GM18519 (cell line): ENCODE results near the gene PCID2.

ENCODE experiments used
- ATAC-seq: cut with Tn5 transposase; IDR thresholded peaks from one replicate; pipeline ENCODE4 v1.9.1; 2021; ENCODE audit warnings: mild to moderate bottlenecking, moderate library complexity; ENCODE audit not compliant: unreplicated experiment, low FRiP score

PCID2 gene

DNA sequence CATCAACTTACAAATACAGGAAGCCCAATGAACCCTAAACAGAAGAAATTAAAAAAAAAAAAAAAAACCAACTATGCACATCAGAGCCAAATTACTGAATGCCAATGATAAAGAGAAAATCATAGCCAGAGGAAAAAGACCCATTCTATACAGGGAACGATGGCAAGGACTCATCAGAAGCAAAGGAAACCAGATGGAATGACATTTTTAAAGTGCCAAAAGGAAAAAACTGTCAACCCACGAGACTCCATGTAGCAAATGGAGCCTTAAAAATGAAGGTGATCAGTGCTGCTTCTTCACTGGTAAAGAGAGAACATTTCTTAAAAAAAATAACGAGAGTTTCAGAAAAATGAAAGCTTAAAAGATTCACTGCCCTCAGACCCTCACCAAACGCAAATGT is 18.3 kb downstream of the PCID2 start:
- ATAC-seq: no peak

DNA sequence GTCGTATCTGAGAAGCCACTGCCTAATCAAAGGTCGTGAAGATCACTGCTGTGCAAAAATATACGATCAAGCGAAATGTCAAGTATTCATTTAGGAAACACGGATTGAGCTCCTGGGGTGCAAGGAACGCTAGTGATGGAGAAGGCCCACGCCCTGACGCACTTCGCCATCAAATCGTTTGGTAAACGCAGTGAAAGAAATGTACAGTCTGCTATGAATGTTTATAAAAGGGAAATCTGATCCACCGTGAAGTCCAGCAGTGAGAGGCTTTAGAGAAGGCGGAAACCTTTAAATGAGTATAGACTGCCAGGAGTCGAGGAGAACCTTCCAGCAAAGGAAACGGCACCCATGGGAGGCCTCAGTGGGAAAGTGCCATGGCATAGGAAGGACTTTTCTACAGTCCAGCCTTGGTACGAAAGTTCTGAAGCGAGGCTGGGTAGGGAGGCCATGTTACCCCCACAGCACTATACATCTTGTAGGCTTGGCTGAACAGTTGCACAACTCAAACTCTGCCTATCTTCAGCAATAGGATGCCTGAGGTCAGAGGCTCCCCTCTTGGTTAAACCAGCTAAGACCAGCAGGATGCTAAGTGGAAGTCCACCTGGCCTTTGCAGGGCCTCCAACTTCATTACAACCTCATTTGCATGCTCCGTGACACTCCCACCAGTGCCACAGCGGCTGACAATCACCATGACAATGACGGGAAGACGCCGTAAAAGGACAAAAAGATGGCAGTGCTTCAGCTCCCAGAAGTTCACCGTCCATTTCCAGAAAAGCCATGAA is 20.4 kb downstream of the PCID2 start:
- no peak for ATAC-seq

DNA sequence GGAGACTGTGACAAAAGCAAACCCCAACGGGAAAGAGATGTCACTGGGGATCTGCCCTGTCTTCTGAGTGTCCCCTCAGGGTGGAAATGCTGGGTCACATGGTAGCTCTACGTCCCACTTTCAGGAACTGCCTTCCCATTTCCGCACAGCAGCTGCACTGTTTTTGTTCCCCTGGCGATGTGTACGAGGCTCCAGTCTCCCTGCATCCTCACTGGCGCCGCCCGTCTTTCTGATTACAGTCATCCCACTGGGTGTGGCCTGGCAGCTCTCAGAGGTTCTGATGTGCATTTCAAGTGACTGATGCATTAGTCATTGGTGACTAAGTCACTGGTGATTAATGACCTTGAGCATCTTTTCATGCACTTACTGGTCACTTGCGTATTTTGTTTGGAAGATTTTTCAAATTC is 21.2 kb downstream of the PCID2 start:
- ATAC-seq: no peak

DNA sequence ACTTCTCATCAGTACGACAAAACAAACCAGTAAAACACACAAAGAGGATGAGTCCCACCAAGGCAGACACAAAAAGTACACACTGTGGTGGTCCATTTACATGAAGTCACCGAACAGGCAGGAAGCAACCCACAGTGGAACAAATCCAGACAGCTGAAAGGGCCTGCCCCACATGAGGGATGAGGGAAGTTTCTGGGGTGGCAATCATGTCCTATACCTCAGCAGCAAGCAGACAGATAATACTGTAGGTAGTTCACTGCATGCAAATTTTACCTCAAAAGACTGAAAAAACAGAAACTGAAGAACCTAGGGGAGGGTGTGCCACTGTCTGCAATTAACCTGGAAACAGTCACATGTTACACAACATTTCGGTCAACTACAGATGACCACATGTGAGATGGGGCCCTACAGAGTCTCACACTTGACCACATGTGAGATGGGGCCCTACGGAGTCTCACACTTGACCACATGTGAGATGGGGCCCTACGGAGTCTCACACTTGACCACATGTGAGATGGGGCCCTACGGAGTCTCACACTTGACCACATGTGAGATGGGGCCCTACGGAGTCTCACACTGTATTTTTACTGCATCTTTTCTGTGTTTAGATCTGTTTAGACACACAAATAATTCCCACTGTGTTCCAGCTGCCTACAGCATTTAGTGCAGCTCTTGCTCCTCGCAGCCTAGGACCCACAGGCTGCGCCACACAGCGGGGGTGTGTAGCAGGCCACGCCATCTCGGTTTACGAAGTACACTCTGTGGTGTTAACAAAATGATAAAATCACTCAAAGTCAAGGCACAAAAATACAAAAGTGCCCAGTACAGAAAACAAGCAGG is 22.2 kb downstream of the PCID2 start:
- peak; percentile 62 for ATAC-seq

DNA sequence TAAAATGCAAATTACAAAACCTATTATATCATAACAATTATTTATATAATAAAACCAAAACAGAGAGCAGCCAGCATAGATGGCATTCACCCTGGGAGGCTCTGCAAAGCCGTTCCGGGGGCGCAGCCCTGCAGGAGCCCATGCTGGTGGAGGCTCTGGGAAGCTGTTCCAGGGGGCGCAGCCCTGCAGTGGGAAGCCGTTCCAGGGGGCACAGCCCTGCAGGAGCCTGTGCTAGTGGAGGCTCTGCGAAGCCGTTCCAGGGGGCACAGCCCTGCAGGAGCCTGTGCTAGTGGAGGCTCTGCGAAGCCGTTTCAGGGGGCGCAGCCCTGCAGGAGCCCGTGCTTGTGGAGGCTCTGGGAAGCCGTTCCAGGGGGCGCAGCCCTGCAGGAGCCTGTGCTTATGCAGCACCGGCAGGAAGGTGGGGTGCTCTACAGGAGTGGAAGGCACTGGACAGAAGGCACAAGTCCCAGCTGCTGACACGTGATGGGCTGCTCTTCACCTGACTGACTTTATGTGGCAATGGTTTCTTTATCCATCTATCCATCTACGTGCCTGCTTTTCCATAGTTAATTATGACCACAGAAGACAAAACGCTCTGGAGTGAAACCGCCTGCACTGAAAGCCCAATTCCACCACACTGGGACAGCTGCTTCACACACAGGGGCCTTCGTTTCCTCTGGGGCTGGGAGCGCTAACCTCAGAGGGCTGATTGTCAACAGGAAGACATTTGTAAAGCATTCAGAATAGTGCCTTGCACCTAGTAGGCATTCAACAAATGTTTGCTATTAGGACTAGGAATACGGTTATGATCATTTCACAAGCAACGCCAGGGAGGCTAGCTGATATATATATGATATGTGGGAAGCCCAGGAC is 23.7 kb downstream of the PCID2 start:
- no peak for ATAC-seq

DNA sequence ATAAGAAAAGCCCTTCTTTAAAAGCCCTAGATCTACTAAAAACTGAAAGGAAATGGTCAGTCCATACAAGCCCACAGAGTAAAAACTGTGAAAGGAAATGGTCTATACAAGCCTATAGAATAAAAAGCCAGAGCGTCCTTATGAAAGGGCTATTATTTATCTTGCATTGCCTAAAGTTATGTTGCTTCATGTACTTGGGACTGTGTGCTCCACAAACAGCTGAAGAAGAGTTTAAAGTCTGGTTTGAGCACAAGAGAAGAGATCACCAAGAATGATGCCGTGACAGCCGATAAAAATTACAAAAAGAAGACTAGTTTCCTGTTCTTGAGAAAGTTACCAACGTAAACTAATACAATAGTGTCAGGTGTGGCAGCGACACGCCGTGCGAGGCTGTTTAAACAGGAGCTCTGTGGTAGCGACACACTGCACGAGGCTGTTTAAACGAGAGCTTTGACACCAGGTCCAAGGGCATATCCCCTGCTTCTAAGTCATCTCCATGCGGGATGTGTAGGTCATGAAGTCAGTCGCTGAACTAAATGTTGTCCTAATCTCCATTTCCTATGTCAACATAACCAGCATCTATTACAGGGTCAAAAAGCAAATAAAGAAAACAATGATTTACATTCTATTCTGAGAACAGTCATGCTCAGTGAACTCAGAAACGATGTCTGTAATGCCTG is 24.9 kb downstream of the PCID2 start:
- no peak for ATAC-seq

DNA sequence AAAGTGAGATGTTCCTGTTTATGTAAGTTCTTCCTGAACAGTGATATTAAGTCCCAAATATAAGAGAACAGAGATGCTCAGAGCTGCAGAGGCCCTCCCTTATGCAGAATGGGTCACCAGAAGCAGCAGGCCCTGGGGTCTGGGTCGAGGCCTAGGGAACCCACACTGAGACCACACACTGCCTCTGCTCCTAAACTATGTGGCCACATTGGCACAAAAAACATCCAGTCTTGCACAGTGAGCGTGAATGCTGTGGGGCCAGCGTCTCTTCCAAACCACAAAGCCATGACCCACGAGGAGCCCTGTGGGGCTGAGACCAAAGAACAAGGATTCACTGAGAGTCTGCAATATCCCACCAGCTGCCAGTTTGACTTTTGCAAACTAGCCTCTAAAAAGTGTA is 26.4 kb downstream of the PCID2 start:
- no peak for ATAC-seq

DNA sequence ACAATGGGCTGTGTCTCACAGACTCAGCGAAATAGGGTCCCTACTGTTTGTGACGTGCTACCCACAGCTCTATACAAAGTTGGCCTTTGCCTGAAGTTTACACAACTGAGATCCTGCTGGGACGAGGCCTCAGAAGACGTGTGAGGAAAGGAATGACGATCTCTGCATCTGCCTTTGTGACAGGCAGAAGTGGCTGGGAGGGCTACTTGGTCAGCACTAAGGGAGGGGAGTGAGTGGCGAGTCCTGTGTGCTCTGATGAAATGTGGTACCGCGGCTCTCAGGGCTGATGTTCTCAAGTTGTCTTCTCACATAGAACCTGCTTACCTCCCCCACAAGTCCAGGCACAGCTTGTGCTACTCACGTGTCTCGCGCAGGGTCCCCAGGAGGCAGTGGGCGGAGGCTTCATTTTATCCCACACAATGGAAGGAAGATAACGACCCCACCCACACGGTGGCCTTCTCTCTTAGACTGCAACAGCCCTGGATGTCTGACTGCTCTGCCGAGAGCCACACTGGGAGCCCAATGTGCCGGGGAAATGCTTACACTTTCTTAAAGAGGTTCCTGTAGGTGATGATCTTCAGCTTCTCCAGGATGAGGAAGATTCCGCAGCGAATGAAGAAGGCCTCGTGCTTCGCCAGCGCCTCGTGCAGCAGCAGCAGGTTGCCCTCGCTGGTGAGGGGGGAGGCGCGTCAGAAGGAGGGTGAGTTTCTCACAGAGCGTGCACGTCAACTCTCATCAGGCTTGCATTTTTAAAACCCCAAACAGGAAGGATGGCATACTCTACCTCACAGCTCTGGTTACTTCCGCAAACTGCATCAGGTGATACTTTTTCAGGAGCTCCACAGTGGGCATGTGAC is 28.9 kb downstream of the PCID2 start:
- ATAC-seq: no peak

DNA sequence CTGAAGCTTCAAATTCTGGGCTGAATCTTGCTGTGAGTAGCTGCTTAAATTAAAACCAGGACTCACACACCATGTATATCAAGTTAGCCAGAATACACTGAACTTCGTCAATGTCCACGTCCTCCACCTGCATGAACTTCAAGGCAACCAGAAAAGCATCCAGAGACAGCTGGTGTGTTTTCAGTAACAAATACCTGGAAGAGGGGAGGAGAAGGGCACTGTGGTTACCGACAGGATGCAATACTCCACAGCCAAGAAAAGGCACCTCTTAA is 29.6 kb downstream of the PCID2 start:
- no peak for ATAC-seq

DNA sequence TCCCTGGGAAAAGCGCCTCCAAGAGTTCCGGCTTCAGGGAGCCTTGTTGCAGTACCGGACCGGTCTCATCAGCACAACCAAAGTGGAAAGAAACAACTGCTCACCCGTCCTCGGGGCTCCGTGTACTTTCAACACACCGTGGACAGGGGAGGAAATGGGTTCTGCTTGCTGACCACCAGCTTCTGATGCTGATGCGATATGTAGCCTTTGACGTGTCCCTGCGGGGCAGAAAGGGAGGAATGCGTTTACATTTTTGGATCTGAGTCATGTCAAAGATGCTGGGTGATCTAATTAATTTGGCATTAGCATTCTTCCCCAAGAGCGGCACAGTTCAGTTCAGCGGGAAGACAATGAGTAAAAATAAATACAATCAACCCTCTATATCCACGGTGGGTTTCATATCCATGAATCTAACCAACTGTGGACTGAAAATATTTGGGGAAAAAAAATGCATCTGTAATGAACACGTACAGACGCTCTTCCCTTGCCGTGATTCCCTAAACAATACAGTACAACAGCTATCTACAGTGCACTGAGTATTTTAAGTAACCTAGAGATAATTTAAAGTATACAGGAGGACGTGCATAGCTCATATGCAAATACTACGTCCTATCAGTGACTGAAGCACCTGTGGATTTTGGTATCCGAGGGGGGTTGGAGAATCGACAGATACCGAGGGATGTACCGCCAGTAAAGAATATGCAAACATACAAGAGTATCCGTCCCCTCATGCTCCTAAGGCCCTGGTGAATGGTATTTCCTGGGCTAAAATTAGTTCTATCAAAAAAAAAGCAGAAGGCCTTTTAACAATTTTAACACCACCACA is 30.2 kb downstream of the PCID2 start:
- no peak for ATAC-seq

DNA sequence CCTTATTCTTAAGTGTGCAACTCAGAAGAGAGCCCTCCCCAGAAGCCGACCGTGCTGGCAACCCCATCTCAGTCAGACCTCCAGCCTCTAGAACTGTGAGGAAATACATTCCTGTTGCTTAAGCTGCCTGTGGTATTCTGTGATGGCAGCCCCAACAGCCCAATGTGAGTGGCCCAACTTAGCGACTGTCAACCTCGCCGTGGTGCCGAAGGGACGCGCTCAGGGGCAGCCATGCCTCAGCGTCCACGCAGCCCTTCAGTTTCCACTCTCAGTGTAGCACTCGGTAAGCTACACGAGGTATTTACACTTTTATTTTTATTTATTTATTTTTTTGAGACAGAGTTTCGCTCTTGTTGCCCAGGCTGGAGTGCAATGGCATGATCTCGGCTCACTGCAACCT is 31.6 kb downstream of the PCID2 start:
- ATAC-seq: no peak

DNA sequence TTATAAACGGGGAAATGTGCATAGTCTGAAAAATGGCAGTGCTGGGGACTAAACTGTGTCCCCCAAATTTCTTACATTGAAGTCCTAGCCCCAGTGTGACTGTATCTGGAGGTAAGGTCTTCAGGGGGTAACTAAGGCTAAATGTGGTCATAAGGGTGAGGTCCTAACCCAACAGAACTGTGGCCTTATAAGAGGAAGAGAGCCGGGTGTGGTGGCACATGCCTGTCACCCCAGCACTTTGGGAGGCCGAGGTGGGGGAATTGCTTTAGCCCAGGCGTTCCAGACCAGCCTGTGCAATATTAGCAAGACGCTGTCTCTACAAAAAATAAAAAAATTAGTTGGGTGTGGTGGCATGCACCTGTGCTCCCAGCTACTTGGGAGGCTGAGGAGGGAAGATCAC is 32.2 kb downstream of the PCID2 start:
- no peak for ATAC-seq

DNA sequence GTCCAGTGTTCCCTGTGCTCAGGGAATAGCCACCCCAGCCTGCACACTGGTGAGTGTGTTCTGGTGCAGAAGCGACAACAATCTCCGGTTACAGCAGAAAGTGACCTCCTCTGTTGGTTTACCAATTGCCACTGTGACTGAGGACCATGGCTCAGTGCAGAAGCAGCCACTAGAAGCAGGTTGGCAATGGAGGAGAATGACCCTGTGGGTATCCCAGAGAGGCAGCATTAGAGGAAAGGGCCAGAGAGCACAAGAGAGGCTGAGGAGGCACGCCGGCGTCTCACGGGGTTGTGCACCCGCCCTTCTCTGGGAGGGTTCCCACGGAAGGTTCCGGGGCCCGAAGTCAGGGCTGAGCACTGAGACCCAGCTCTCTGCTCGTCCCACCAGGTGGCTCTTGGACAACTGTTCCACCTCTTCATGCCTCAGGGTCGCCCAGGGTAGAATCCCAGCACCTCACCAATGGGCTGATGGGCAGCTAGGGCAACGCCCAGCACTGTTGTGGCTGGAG is 36.0 kb downstream of the PCID2 start:
- no peak for ATAC-seq

DNA sequence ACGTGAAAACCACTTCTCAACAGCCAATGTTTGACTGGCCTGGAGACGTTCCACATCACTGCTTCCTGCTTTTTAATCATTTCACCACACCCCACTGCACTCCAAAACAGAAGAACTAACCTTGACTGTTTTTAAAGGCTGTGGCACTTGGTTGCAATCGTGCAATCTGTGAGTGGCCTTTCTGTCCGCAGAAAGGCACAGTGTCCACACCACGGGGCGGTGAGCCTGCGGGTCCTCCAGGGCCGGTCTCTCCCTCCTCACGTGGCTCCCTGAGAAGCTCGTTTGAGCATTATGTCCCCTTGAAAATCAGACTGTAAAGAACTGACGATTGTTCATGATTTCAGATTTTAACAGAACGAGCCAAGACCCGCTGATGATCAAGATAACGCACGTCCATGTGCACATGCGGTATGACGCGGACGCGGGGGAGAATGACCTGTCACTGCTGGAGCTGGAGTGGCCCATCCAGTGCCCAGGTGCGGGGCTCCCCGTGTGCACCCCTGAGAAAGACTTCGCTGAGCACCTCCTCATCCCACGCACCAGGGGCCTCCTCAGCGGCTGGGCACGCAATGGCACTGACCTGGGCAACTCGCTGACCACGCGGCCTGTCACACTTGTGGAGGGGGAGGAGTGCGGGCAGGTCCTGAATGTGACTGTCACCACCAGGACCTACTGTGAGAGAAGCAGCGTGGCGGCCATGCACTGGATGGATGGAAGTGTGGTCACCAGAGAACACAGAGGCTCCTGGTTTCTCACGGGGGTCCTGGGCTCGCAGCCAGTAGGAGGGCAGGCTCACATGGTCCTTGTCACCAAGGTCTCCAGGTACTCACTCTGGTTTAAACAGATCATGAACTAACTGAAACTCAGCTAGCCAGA is 37.0 kb downstream of the PCID2 start:
- no peak for ATAC-seq

DNA sequence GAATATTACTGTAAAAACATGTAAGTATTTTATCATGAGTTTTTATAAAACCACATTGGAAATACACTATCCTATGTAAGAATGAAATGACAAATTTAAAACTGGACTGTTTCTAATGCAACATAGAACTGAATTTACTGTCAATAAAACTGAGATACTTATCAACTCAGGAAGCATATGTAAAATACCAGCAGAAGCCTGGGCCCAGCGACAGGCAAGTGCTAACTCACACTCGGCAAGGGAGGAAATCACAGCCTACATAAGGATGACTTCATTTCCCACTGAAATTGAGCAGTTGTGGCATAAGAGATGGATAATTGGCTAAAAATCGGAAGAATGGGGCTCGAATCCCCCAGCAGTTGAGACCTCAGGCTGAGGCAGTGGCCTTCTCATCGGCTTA is 38.0 kb downstream of the PCID2 start:
- ATAC-seq: no peak

DNA sequence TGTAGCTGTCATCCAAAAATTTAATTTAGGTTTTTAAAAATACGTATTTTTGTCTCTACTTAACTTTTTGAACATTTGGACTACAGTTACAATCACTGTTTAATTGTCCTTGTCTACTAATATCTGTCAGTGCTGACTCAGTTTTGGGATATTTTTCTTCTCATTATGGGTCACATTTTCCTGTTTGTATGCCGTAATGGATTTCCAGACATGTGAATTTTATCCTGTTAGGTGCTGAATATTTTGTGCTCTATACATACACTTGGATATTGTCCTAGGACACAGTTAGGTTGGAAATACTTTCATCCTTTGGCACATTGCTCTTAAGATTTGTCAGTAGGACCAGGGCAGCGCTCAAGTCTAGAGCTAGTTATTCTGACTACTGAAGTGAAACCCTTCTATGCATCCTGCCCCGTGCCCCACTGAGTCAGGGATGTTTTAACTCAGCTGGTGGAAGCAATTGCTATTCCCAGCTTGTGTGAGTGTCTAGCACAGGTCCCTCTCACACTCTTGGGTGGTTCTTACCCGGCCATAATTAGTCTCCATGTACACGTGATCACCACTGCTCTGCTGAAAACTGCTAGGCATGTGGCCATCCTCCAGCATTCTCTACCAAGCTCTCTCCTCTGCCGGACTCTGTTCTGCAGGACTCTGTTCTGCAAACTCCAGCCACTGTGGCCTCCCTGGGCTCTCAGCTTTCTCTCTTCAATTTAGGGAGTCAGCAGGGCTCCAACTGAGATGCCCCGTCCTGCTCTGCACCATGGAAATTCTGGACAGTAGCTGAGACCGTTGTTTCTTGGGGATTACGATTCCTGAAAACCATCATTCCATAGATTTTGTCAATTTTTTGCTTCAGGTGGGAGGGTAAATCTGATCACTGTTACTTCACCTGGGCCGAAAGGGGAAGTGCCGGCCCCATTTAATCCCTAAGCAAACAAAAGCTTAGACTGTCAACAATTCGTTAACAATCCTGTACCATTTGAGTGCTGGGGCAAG is 38.9 kb downstream of the PCID2 start:
- ATAC-seq: no peak

DNA sequence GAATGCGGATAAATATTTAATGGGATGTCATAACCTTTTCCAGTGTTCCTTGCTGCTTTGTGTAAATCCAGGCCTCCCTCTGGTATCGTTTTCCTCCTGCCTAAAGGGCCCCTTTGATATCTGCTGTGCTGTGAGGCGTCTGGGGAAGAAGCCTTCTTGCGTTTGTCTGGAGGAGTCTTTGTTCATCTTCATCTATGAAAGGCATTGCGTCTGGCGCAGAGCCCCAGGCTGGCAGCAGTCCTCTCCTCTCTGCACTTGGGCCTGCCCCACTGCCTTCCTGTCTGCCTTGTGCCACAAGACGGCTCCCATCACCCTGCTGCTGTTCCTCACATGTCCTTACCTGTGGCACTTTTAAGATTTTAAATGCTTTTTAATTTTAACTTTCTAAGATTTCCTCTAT is 40.3 kb downstream of the PCID2 start:
- no peak for ATAC-seq
